GDM1 (cell line): ENCODE measurements around the gene KCNQ1.

Experiments
- DNase-seq: peaks from one replicate; lab custom pipeline; 2025; lab: John Stamatoyannopoulos, UW

The KCNQ1 gene

GRCh38 chr11:2794046-2794967 is 349.5 kb downstream of the KCNQ1 start:
- peak; percentile 42 for DNase-seq

- DNase-seq, result no peak
These were observed 350.1 kb downstream of the KCNQ1 start for GRCh38 chr11:2794968-2795322.

GRCh38 chr11:2795491-2795991 is 350.7 kb downstream of the KCNQ1 start:
- DNase-seq, result no peak

- DNase-seq, result no peak
These were observed 351.3 kb downstream of the KCNQ1 start for GRCh38 chr11:2796091-2796490.

- DNase-seq, result no peak
These were observed 351.8 kb downstream of the KCNQ1 start for GRCh38 chr11:2796508-2797113.

- DNase-seq, result no peak
These were observed 352.4 kb downstream of the KCNQ1 start for GRCh38 chr11:2797121-2797711.

- DNase-seq, result no peak
These were observed 353.0 kb downstream of the KCNQ1 start for GRCh38 chr11:2797741-2798361.

- DNase-seq, result no peak
These were observed 354.3 kb downstream of the KCNQ1 start for GRCh38 chr11:2798951-2799761.

GRCh38 chr11:2799881-2800654 is 355.3 kb downstream of the KCNQ1 start:
- no peak for DNase-seq

- no peak for DNase-seq
These were observed 356.1 kb downstream of the KCNQ1 start for GRCh38 chr11:2800655-2801531.

GRCh38 chr11:2801711-2802388 is 357.0 kb downstream of the KCNQ1 start:
- DNase-seq, result no peak

GRCh38 chr11:2802389-2803185 is 357.8 kb downstream of the KCNQ1 start:
- DNase-seq, result no peak

- no peak for DNase-seq
These were observed 358.6 kb downstream of the KCNQ1 start for GRCh38 chr11:2803186-2804091.

- no peak for DNase-seq
These were observed 359.4 kb downstream of the KCNQ1 start for GRCh38 chr11:2804189-2804588.

GRCh38 chr11:2804701-2805387 is 360.0 kb downstream of the KCNQ1 start:
- DNase-seq, result no peak

- DNase-seq, result no peak
These were observed 360.7 kb downstream of the KCNQ1 start for GRCh38 chr11:2805388-2806056.
